Astrocyte (in vitro differentiated cells and primary cell): ENCODE data around the gene LBR. TPM values are rescaled to one million over a fixed set of nuclear protein-coding genes. Genes with fewer than 3 reads are reported as not detected.

Source experiments
- DNase-seq: peaks from one replicate; pipeline ENCODE4 v3.0.0-alpha.2; 2010; ENCODE audit warnings: low read depth
- FAIRE-seq: peaks from 2 replicates; lab custom pipeline; 2011; peaks lifted over from hg19 to GRCh38; lab: Jason Lieb, UNC
- H2AFZ ChIP-seq: 2 replicates; pipeline ENCODE4 v1.6.0; 2012; ENCODE audit warnings: low read depth, low read length, inconsistent platforms
- H3K27ac ChIP-seq: 2 replicates; pipeline ENCODE4 v1.5.1; 2011; ENCODE audit warnings: low read depth, low read length, inconsistent platforms
- H3K27me3 ChIP-seq: 2 replicates; pipeline ENCODE4 v1.6.0; 2011; ENCODE audit warnings: low read length, inconsistent platforms; ENCODE audit not compliant: insufficient read depth
- H3K36me3 ChIP-seq: 2 replicates; pipeline ENCODE4 v1.5.1; 2011; ENCODE audit warnings: low read length, inconsistent platforms; ENCODE audit not compliant: insufficient read depth
- H3K4me1 ChIP-seq: 2 replicates; pipeline ENCODE4 v1.5.1; 2011; ENCODE audit warnings: low read length, inconsistent platforms; ENCODE audit not compliant: insufficient read depth
- H3K4me2 ChIP-seq: 2 replicates; pipeline ENCODE4 v1.6.0; 2012; ENCODE audit warnings: low read length, inconsistent platforms
- H3K4me3 ChIP-seq: 2 replicates; pipeline ENCODE4 v1.5.1; 2011; ENCODE audit warnings: low read depth, mild to moderate bottlenecking, low read length, inconsistent platforms; ENCODE audit not compliant: insufficient read depth
- H3K79me2 ChIP-seq: 2 replicates; pipeline ENCODE4 v1.6.0; 2012; ENCODE audit warnings: mild to moderate bottlenecking, low read length, inconsistent platforms; ENCODE audit not compliant: insufficient read depth
- H3K9ac ChIP-seq: 2 replicates; pipeline ENCODE4 v1.6.0; 2012; ENCODE audit warnings: mild to moderate bottlenecking, low read length, inconsistent platforms
- H3K9me3 ChIP-seq: 2 replicates; pipeline ENCODE4 v1.5.1; 2012; ENCODE audit warnings: low read depth, mild to moderate bottlenecking, low read length, inconsistent platforms; ENCODE audit not compliant: insufficient read depth
- H4K20me1 ChIP-seq: 2 replicates; pipeline ENCODE4 v1.6.0; 2012; ENCODE audit warnings: low read length, inconsistent platforms; ENCODE audit not compliant: insufficient read depth
- H3K27ac Mint-ChIP-seq: one replicate; pipeline ENCODE4 v1.8.0; 2021; ENCODE audit warnings: mild to moderate bottlenecking, mixed read lengths; ENCODE audit not compliant: unreplicated experiment
- H3K27me3 Mint-ChIP-seq: one replicate; pipeline ENCODE4 v1.8.0; 2021; ENCODE audit warnings: low read depth, mixed read lengths; ENCODE audit not compliant: unreplicated experiment
- H3K36me3 Mint-ChIP-seq: one replicate; pipeline ENCODE4 v1.8.0; 2021; ENCODE audit warnings: low read depth, mixed read lengths; ENCODE audit not compliant: unreplicated experiment
- H3K4me1 Mint-ChIP-seq: one replicate; pipeline ENCODE4 v1.8.0; 2021; ENCODE audit warnings: low read depth, mixed read lengths; ENCODE audit not compliant: unreplicated experiment
- H3K4me3 Mint-ChIP-seq: one replicate; pipeline ENCODE4 v1.8.0; 2021; ENCODE audit warnings: mild to moderate bottlenecking, moderate library complexity, mixed read lengths; ENCODE audit not compliant: unreplicated experiment
- H3K9me3 Mint-ChIP-seq: one replicate; pipeline ENCODE4 v1.8.0; 2021; ENCODE audit warnings: mild to moderate bottlenecking, mixed read lengths; ENCODE audit not compliant: unreplicated experiment
- CTCF ChIP-seq: IDR thresholded peaks from 2 replicates; pipeline ENCODE4 v1.5.1; 2011; ENCODE audit warnings: low read depth, mild to moderate bottlenecking, inconsistent platforms, low read length, moderate library complexity; ENCODE audit not compliant: insufficient read depth
- EZH2 ChIP-seq: IDR thresholded peaks from 2 replicates; pipeline ENCODE4 v1.6.1; 2012; ENCODE audit warnings: mild to moderate bottlenecking, low read length, inconsistent platforms; ENCODE audit not compliant: insufficient read depth
- total RNA-seq: library from RNA; stranded (reverse); gene quantifications from 2 replicates; pipeline ENCODE4 v1.2.1, GENCODE V29; 2021

LBR gene
- total RNA-seq, 1 donor from 2014 or later = 42.6 TPM

GRCh38 chr1:225435076-225435475, 7.2 kb upstream of the LBR start:
- Histone ChIP-seq H4K20me1 (no peaks in the 10 kb centered on the region), H3K4me2 (no peak overlapping the region), H3K79me2 (no peaks in the 10 kb centered on the region), H3K9me3 (peaks cover 4% of the 10 kb centered on the region), H3K4me1 (no peaks in the 10 kb centered on the region), H3K36me3 (no peaks in the 10 kb centered on the region), H3K27ac (no peak overlapping the region), H3K9ac (no peak overlapping the region), H3K27me3 (peaks cover 14% of the 10 kb centered on the region), H3K4me3 (no peak overlapping the region), H2AFZ (no peak overlapping the region)
- peaks cover 9% of the 10 kb centered on the region for H3K27me3 Mint-ChIP-seq
- DNase-seq (no peak), FAIRE-seq (no peak)
- no peak overlapping the region for H3K4me3 Mint-ChIP-seq
- H3K36me3 Mint-ChIP-seq = peaks cover 3% of the 10 kb centered on the region
- H3K27ac Mint-ChIP-seq = no peak overlapping the region
- peaks cover 3% of the 10 kb centered on the region for H3K4me1 Mint-ChIP-seq
- H3K9me3 Mint-ChIP-seq = peaks cover 9% of the 10 kb centered on the region
- TF ChIP-seq CTCF (no peak), EZH2 (no peak)

GRCh38 chr1:225434046-225434445, 6.2 kb upstream of the LBR start:
- Histone ChIP-seq H3K4me3 (no peak overlapping the region), H3K4me1 (no peaks in the 10 kb centered on the region), H4K20me1 (no peaks in the 10 kb centered on the region), H3K36me3 (no peaks in the 10 kb centered on the region), H3K9ac (no peak overlapping the region), H3K27me3 (peaks cover 14% of the 10 kb centered on the region), H2AFZ (no peak overlapping the region), H3K9me3 (peaks cover 4% of the 10 kb centered on the region), H3K4me2 (no peak overlapping the region), H3K79me2 (no peaks in the 10 kb centered on the region), H3K27ac (no peak overlapping the region)
- H3K9me3 Mint-ChIP-seq = peaks cover 9% of the 10 kb centered on the region
- peaks cover 3% of the 10 kb centered on the region for H3K36me3 Mint-ChIP-seq
- H3K27ac Mint-ChIP-seq = no peak overlapping the region
- DNase-seq = no peak
- no peak for FAIRE-seq
- peaks cover 9% of the 10 kb centered on the region for H3K27me3 Mint-ChIP-seq
- H3K4me1 Mint-ChIP-seq = peaks cover 4% of the 10 kb centered on the region
- no peak for TF ChIP-seq EZH2
- no peak for TF ChIP-seq CTCF
- H3K4me3 Mint-ChIP-seq = no peak overlapping the region

GRCh38 chr1:225431081-225431863, 3.4 kb upstream of the LBR start:
- Mint-ChIP-seq H3K9me3 (peaks cover 9% of the 10 kb centered on the region), H3K4me1 (peaks cover 10% of the 10 kb centered on the region), H3K36me3 (peaks cover 3% of the 10 kb centered on the region), H3K27ac (no peak overlapping the region), H3K27me3 (peaks cover 9% of the 10 kb centered on the region), H3K4me3 (no peak overlapping the region)
- no peak for FAIRE-seq
- no peak for DNase-seq
- Histone ChIP-seq H3K27me3 (peaks cover 14% of the 10 kb centered on the region), H3K9me3 (peaks cover 4% of the 10 kb centered on the region), H4K20me1 (peaks cover 10% of the 10 kb centered on the region), H3K79me2 (peaks cover 16% of the 10 kb centered on the region), H3K27ac (no peak overlapping the region), H2AFZ (no peak overlapping the region), H3K9ac (no peak overlapping the region), H3K4me2 (no peak overlapping the region), H3K36me3 (no peaks in the 10 kb centered on the region), H3K4me3 (no peak overlapping the region), H3K4me1 (peaks cover 6% of the 10 kb centered on the region)
- TF ChIP-seq EZH2 = no peak
- TF ChIP-seq CTCF = no peak
